PFSK-1 (cell line): Measurements from ENCODE around the gene INSIG1.

Experiments used
- FOXP2 ChIP-seq: optimal IDR thresholded peaks from 2 replicates; pipeline ENCODE3; 2011; ENCODE audit warnings: borderline replicate concordance, control low read depth, inconsistent platforms; ENCODE audit not compliant: insufficient read depth; ENCODE audit errors: extremely low read length, extremely low read depth
- POLR2AphosphoS5 ChIP-seq: IDR thresholded peaks from 2 replicates; pipeline ENCODE4 v1.6.1; 2012; ENCODE audit warnings: low read depth, mild to moderate bottlenecking, control low read depth, low read length, moderate library complexity
- SIN3A ChIP-seq: IDR thresholded peaks from 2 replicates; pipeline ENCODE4 v1.6.1; 2012; ENCODE audit warnings: mild to moderate bottlenecking, low read length, moderate library complexity, borderline replicate concordance; ENCODE audit not compliant: insufficient read depth
- TAF1 ChIP-seq: IDR thresholded peaks from 2 replicates; pipeline ENCODE4 v1.6.1; 2012; ENCODE audit warnings: low read length, control low read depth, borderline replicate concordance; ENCODE audit not compliant: insufficient read depth
- TF ChIP-seq, protein P1 (sequence below), 2 experiments: IDR thresholded peaks; 2 replicates each; pipeline versions ENCODE4 v1.6.1 to v1.8.0; 2011 to 2012; ENCODE audit warnings: low read depth in 2 of 2, low read length in 2 of 2, control low read depth in 1 of 2, inconsistent platforms in 1 of 2, mild to moderate bottlenecking in 1 of 2, moderate library complexity in 1 of 2; ENCODE audit not compliant: insufficient read depth in 1 of 2

INSIG1 gene

DNA sequence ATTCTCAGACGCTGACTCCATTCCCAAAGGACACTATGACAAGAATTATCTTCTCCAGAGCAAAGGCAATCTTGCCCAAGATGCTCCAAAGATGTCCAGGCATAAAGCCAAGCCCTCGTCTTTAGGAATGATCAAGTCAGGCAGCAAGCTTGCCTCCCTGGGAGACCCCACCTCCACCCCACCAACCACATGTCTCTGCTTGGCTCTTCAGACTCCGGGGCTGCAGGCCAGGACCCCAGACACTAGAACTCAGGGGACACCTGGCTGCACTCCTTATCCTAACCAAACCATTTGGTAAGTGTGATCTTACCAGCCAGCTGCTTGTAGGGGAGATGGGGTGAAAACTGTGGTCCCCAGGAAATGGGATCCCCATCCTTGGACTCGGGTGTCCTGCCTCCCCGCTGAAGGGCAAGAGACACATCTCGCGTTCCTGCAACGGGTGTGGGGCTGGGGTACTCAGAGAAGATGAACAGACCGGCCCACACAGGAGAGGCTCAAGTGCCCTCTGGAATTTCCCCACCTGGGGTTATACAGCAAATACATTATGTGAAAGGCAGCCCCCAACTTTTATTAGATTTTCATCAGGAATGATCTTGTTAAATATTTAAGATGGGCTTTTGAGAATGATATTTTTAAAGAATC, 55.7 kb downstream of the INSIG1 start:
- TF ChIP-seq FOXP2, result no peak

DNA sequence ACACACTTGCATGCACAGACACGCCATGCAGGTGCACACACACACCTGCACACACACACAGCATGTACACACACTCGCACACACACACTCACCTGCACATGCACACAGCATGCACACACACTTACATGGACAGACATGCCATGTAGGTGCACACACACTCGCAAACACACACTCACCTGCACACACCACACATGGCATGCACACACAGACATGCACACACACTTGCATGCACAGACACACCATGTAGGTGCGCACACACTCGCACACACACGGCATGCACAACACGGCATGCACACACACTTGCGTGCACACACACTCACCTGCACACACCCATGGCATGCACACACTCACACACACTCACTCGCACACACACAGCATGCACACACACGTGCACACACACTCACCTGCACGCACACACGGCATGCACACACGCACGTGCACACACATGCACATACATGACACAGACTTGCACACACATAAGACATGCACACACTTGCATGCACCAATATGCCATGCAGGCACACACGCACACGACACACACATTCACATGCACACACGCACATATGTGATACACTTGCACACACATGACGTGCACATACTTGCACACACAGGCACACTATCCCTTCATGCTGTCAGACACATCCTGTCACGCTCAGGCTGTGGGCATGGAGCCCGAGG, 56.8 kb downstream of the INSIG1 start:
- TF ChIP-seq FOXP2, result no peak
- no peak for TF ChIP-seq POLR2AphosphoS5
- TF ChIP-seq TAF1, result no peak
- TF ChIP-seq, protein P1, sequence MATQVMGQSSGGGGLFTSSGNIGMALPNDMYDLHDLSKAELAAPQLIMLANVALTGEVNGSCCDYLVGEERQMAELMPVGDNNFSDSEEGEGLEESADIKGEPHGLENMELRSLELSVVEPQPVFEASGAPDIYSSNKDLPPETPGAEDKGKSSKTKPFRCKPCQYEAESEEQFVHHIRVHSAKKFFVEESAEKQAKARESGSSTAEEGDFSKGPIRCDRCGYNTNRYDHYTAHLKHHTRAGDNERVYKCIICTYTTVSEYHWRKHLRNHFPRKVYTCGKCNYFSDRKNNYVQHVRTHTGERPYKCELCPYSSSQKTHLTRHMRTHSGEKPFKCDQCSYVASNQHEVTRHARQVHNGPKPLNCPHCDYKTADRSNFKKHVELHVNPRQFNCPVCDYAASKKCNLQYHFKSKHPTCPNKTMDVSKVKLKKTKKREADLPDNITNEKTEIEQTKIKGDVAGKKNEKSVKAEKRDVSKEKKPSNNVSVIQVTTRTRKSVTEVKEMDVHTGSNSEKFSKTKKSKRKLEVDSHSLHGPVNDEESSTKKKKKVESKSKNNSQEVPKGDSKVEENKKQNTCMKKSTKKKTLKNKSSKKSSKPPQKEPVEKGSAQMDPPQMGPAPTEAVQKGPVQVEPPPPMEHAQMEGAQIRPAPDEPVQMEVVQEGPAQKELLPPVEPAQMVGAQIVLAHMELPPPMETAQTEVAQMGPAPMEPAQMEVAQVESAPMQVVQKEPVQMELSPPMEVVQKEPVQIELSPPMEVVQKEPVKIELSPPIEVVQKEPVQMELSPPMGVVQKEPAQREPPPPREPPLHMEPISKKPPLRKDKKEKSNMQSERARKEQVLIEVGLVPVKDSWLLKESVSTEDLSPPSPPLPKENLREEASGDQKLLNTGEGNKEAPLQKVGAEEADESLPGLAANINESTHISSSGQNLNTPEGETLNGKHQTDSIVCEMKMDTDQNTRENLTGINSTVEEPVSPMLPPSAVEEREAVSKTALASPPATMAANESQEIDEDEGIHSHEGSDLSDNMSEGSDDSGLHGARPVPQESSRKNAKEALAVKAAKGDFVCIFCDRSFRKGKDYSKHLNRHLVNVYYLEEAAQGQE (IDR thresholded peaks at IDR 0.05; ENCODE audit: insufficient read depth in 1 of 2, low read depth in 2 of 2, low read length in 2 of 2), result no peak
- no peak for TF ChIP-seq SIN3A

DNA sequence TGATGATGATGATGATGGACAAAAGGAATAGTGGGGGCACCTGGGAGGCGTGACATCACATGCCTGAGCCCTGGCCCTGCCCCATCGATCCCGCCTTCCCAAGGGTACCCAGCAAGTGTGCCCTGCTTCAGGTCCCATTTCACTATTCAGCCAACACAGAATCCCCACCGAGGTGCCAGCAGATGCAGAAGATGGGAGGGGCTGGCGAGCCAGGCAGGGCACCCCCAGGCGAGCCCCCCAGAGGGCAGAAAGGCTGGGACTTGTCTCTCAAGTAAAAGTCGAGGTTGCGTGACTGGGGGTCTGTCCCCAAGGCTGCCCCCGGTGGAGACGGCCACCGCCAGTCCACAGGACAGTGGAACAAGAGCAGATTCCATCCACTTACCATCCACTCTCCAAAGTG, 57.5 kb downstream of the INSIG1 start:
- TF ChIP-seq FOXP2 (no peak), POLR2AphosphoS5 (no peak), SIN3A (no peak)

DNA sequence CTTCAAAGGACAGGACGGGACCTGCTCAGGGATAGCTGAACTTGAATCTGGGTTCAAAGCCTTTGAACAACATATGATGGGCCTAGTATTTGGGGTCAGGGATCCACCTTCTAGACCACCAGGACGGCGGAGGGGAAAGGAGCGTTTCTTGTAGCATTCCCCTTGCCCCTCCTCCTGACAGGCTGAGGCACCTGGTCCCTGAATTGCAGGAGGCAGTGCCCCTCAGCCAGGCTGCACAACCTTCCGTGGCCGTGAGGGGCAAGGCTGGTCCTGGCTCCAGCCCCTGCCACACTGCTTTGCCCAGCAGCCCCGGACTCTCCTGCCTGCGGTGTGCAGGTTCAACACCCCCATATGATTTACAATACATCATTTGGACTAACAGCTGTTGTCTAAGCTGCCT, 58.1 kb downstream of the INSIG1 start:
- TF ChIP-seq, protein P1 (IDR thresholded peaks at IDR 0.05; ENCODE audit: insufficient read depth in 1 of 2, low read depth in 2 of 2, low read length in 2 of 2), result no peak
- no peak for TF ChIP-seq SIN3A
- TF ChIP-seq POLR2AphosphoS5, result no peak
- TF ChIP-seq FOXP2, result no peak
- no peak for TF ChIP-seq TAF1

DNA sequence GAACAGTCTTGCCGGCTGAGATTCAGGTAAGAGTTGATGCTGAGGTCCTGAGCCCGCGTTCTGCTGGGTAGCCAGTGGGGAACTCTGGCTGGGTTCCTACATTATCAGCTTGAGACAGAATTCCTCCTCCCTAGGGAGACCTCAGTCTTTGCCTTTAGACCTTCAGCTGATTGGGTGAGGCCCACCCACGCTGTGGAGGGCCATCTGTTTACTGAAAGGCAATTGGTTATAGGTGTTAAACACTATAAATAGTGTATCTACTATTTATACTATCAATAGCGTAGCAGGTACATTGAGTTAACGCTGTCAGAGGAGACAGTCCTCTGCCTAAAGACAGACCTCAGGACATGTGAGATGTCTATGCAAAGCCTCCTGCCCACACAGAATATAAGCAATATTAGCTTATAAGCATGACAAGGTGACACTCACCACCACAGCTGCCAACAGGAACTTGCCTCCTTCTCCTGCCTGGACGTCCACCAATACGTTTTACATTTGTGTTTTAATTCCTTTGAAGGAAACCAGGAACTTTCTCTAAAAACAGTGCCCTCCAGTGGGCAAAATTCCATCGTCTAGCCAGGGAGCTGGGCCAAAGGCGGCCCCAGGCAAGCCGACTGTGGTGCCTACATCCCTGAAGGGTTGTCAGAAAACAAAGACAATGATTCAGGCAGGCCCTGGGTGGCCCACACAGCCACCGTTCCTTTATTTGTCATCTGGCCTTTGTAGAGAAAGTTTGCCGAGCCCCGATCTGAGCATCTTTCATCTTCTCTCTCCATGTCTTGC, 58.8 kb downstream of the INSIG1 start:
- TF ChIP-seq, protein P1 (IDR thresholded peaks at IDR 0.05; ENCODE audit: insufficient read depth in 1 of 2, low read depth in 2 of 2, low read length in 2 of 2), result no peak
- no peak for TF ChIP-seq POLR2AphosphoS5

DNA sequence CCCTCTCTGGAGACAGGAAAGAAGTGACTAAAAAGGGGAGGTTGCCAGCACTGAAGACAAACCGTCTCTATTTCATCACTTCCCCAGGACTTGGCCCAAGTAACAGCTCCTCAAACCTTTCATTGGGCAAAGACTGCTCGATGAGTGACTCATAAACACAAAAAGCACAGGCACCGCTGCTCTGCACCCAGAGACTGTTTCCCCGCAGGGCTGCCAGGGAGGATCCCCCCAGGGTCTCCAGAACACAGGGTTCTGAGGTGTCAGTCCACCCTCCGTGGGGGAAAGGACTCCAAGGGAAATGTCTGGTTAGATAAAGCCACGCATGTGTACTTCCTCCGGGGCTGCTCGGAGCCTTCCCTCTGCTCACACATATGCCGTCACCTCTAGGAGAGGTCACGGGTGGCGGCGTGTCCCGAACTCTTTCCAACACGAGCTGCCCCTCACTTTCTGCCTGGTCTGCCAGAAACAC, 59.9 kb downstream of the INSIG1 start:
- TF ChIP-seq, protein P1 (IDR thresholded peaks at IDR 0.05; ENCODE audit: insufficient read depth in 1 of 2, low read depth in 2 of 2, low read length in 2 of 2), result no peak
- TF ChIP-seq SIN3A, result no peak
- TF ChIP-seq POLR2AphosphoS5, result no peak
- no peak for TF ChIP-seq TAF1
- no peak for TF ChIP-seq FOXP2
